Measurements from ENCODE around the gene VTI1B.

- no peak for TF ChIP-seq POLR2A (IDR thresholded peaks at IDR 0.05; ENCODE audit: low read length)
- TF ChIP-seq GATA1 (IDR thresholded peaks at IDR 0.05; ENCODE audit: low read depth, low read length), result no peak
Measured at GRCh38 chr14:67663633-67664032, 10.8 kb downstream of the VTI1B start.

Measured in erythroblast (primary cell).